ENCODE measurements around the gene PLCD1. TPM values are rescaled to one million over a fixed set of nuclear protein-coding genes. Genes with fewer than 3 reads are reported as not detected.
"Not testable (repeated sequence)": the region's sequence is repeated elsewhere in the genome, so short reads cannot be mapped to it uniquely, and the experiment has no call there.

PLCD1 gene
- total RNA-seq, 1 donor from 2014 or later = 13.2 TPM

GRCh38 chr3:37987751-37988179 is 41.7 kb downstream of the PLCD1 start:
- DNase-seq (ENCODE audit: low read depth in 2 of 2) = no peak

- DNase-seq (ENCODE audit: low read depth in 2 of 2) = no peak
Measured at GRCh38 chr3:37987315-37987697, 42.1 kb downstream of the PLCD1 start.

GRCh38 chr3:37986479-37987314 is 42.7 kb downstream of the PLCD1 start:
- DNase-seq (ENCODE audit: low read depth in 2 of 2) = peak in 1 of 2 donors; percentile 19

- no peak for DNase-seq (ENCODE audit: low read depth in 2 of 2)
Measured at GRCh38 chr3:37985637-37986320, 43.7 kb downstream of the PLCD1 start.

GRCh38 chr3:37984596-37984995 is 44.8 kb downstream of the PLCD1 start:
- DNase-seq (ENCODE audit: low read depth in 2 of 2) = no peak

- no peak for DNase-seq (ENCODE audit: low read depth in 2 of 2)
Measured at GRCh38 chr3:37984051-37984450, 45.4 kb downstream of the PLCD1 start.

GRCh38 chr3:37982331-37982730 is 47.1 kb downstream of the PLCD1 start:
- DNase-seq (ENCODE audit: low read depth in 2 of 2) = peak; percentile 9 to 43

- no peak for DNase-seq (ENCODE audit: low read depth in 2 of 2)
Measured at GRCh38 chr3:37981348-37981664, 48.1 kb downstream of the PLCD1 start.

- DNase-seq (ENCODE audit: low read depth in 2 of 2) = no peak
Measured at GRCh38 chr3:37980462-37981347, 48.7 kb downstream of the PLCD1 start.

- DNase-seq (ENCODE audit: low read depth in 2 of 2) = no peak
Measured at GRCh38 chr3:37979541-37980461, 49.6 kb downstream of the PLCD1 start.

GRCh38 chr3:37974121-37975083 is 55.0 kb downstream of the PLCD1 start:
- peak; percentile 56 to 77 for DNase-seq (ENCODE audit: low read depth in 2 of 2)

GRCh38 chr3:37973246-37974054 is 56.0 kb downstream of the PLCD1 start:
- DNase-seq (ENCODE audit: low read depth in 2 of 2) = no peak

- not testable (repeated sequence) for DNase-seq (ENCODE audit: low read depth in 2 of 2)
Measured at GRCh38 chr3:37972056-37972455, 57.4 kb downstream of the PLCD1 start.

GRCh38 chr3:37971467-37971866 is 58.0 kb downstream of the PLCD1 start:
- DNase-seq (ENCODE audit: low read depth in 2 of 2) = no peak

GRCh38 chr3:37970802-37971201 is 58.6 kb downstream of the PLCD1 start:
- peak in 1 of 2 donors; percentile 26 for DNase-seq (ENCODE audit: low read depth in 2 of 2)

- no peak for DNase-seq (ENCODE audit: low read depth in 2 of 2)
Measured at GRCh38 chr3:37969596-37970100, 59.8 kb downstream of the PLCD1 start.

- DNase-seq (ENCODE audit: low read depth in 2 of 2) = no peak
Measured at GRCh38 chr3:37968813-37969595, 60.4 kb downstream of the PLCD1 start.

- no peak for DNase-seq (ENCODE audit: low read depth in 2 of 2)
Measured at GRCh38 chr3:37968199-37968598, 61.2 kb downstream of the PLCD1 start.
